GM19328 (cell line): ENCODE measurements around the gene HCRTR2.

Source experiments
- ATAC-seq: cut with Tn5 transposase; IDR thresholded peaks from one replicate; pipeline ENCODE4 v1.9.1; 2021; ENCODE audit warnings: mild to moderate bottlenecking, moderate library complexity; ENCODE audit not compliant: unreplicated experiment

The HCRTR2 gene

DNA sequence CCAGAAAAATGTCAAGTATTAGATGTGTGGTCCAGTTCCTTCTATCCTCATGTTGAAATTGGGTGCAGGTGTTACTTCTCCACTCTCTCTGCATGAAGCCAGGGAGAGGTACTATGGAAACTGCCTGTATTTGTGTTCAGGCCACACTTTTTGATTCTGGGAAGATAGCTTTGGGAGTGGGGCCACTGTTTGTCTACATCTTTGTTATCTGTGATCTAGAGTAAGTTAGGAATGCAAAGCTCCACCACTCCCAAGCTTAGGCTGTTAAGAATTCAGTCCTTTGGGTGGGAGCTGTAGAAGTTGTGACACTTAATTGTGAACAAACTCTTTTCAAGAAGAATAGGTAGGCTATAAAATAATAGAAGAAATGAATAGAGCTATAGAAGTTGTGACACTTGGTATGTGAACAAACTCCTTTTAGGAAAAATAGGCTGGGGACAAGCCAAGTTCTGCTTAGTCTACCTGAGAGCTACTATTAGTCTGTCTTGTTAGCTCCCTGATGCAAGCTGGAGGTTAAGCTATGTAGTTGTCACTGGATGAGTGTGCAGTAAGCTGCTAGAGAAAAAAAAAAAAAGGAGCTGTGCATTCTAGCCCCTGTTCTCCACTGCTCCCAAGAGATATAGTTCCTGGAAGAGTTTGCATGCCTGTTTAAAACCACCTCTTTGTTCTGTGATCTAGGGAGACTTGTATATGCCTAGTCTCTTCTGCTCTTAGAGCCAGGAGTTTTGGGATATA is 145.8 kb downstream of the HCRTR2 start:
- no peak for ATAC-seq

GRCh38 chr6:55320696-55321086 is 146.4 kb downstream of the HCRTR2 start:
- no peak for ATAC-seq

DNA sequence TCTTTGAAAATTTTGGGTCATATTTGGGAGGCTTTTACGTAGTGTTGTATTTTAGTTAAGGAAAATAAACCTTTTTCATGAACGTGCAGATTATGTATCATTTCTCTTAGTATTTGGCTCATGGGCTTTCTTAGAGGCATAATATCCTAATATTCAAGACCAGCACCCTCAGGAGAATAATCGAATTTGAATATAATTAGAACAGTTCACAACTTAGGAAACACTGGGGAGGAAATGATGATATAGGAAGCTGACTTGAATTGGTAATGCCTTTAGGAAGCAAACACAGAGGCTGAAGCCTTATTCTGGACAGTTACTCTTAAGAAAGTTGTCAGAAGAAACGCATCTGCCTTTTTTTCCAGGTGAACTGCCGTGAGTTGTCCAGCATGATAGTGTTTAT is 152.9 kb downstream of the HCRTR2 start, which contains the start of gene GFRAL:
Gene GFRAL (plus strand): TSS at position 301 of the 400 bp plus-strand sequence. CDS start 86 bp downstream, at position 387.
- ATAC-seq, result no peak
